Breast epithelium (tissue), 4 donors: ENCODE results near the gene SARM1. TPM values are rescaled to one million over a fixed set of nuclear protein-coding genes. Genes with fewer than 3 reads are reported as not detected.

Experiments used
- DNase-seq, 2 donors: peaks; one replicate each; pipeline ENCODE4 v3.0.0-alpha.2; 2019; ENCODE audit warnings: low spot score in 2 of 2
- H3K27ac ChIP-seq, 2 donors: fragments of 200-600 bp; sonication (generic) in 1 of 2; one replicate each; pipeline ENCODE4 v1.5.1; 2016 to 2019; ENCODE audit warnings: mild to moderate bottlenecking in 1 of 2
- H3K27me3 ChIP-seq, 2 donors: fragments of 200-600 bp; sonication (generic) in 1 of 2; one replicate each; pipeline versions ENCODE4 v1.5.1 to v1.6.0; 2017 to 2019; ENCODE audit warnings: control low read depth in 1 of 2, mild to moderate bottlenecking in 1 of 2
- H3K36me3 ChIP-seq: fragments of 200-600 bp; one replicate; pipeline ENCODE4 v1.5.1; 2019
- H3K4me1 ChIP-seq, 2 donors: fragments of 200-600 bp; sonication (generic); one replicate each; pipeline ENCODE4 v1.5.1; 2016 to 2019; ENCODE audit warnings: control low read depth in 1 of 2
- H3K4me3 ChIP-seq, 3 donors: fragments of 200-600 bp; sonication (generic); 1 replicate in 2 of 3; 2 replicates in 1 of 3; pipeline ENCODE4 v1.5.1; 2016 to 2019; ENCODE audit warnings: mild to moderate bottlenecking in 3 of 3, moderate library complexity in 2 of 3
- H3K9me3 ChIP-seq, 2 donors: fragments of 200-600 bp; sonication (generic) in 1 of 2; one replicate each; pipeline ENCODE4 v1.5.1; 2016 to 2019; ENCODE audit warnings: control low read depth in 1 of 2
- POLR2A ChIP-seq: fragments of 450-650 bp; IDR thresholded peaks from one replicate; pipeline ENCODE4 v1.6.1; 2016; ENCODE audit warnings: antibody characterized with exemption, mild to moderate bottlenecking, moderate library complexity
- POLR2AphosphoS5 ChIP-seq, 3 donors: sonication (generic); formaldehyde crosslinking; IDR thresholded peaks; one replicate each; pipeline ENCODE4 v1.6.1; 2017; ENCODE audit warnings: antibody characterized with exemption in 3 of 3
- intact Hi-C: fragments of 100-400 bp; cut with DNase I; formaldehyde crosslinking; loops from one replicate; pipeline ENCODE4 v1.15.1; 2023; ENCODE audit warnings: low total_unique reads
- total RNA-seq, 3 donors: library from RNA; depleted of rRNA; stranded (reverse); fragments of >200 nt; gene quantifications; one replicate each; pipeline ENCODE4 v1.1.0, GENCODE V29; 2016
- TF ChIP-seq, protein P1 (sequence below), 3 donors: fragments of 450-650 bp; IDR thresholded peaks; one replicate each; pipeline ENCODE4 v1.5.1; 2016 to 2017; ENCODE audit warnings: antibody characterized with exemption in 3 of 3, mild to moderate bottlenecking in 3 of 3, moderate library complexity in 3 of 3

SARM1 gene
- total RNA-seq, 3 donors from 2014 or later: 6.4 to 14.3 (median 13.8) TPM

DNA sequence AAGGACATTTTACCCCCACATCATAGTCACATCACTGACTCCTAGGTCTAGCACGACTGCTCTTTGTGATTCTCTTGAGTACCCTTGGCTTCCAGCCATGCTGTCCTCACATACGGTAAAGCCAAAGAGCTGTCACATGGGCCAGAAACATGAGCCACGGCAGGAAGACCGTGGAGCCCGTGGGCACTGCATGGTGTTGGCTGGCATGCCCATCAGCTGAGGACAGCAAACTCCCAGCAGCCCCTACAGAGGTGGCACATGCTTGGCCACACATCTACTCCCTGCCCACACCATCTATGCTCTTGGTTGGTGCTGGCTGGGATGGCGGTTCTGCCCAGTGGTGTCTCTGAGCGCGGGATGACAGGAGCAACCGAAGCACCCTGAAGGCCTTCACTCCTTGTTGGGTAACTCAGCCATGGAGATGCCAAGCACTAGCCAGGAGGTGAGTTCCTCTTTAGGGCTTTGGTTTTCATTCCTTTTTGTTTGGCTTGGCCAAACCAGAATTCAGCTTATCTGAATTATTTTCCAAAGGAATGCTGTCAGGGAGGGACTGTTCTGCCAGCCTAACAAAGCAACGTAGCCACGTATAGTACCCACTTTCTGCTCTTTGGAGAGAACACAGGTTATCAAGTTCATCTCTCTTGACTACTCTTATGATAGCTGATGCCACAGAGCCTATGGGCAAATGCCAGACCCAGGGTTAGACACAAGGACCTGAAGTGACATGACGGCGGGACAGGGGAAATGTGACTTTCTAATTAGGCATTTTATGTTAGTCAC is 25.9 kb upstream of the SARM1 start:
- Histone ChIP-seq H3K4me3 (no peak overlapping the region), H3K9me3 (no peaks in the 10 kb centered on the region), H3K27ac (peak overlapping the region; percentile 75 to 78), H3K36me3 (peaks cover 6% of the 10 kb centered on the region), H3K4me1 (peaks cover 3 to 17% of the 10 kb centered on the region in 2 donors), H3K27me3 (no peaks in the 10 kb centered on the region)
- TF ChIP-seq POLR2AphosphoS5 (IDR thresholded peaks at IDR 0.05) (no peak), POLR2A (no peak)
- TF ChIP-seq, protein P1, sequence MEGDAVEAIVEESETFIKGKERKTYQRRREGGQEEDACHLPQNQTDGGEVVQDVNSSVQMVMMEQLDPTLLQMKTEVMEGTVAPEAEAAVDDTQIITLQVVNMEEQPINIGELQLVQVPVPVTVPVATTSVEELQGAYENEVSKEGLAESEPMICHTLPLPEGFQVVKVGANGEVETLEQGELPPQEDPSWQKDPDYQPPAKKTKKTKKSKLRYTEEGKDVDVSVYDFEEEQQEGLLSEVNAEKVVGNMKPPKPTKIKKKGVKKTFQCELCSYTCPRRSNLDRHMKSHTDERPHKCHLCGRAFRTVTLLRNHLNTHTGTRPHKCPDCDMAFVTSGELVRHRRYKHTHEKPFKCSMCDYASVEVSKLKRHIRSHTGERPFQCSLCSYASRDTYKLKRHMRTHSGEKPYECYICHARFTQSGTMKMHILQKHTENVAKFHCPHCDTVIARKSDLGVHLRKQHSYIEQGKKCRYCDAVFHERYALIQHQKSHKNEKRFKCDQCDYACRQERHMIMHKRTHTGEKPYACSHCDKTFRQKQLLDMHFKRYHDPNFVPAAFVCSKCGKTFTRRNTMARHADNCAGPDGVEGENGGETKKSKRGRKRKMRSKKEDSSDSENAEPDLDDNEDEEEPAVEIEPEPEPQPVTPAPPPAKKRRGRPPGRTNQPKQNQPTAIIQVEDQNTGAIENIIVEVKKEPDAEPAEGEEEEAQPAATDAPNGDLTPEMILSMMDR (IDR thresholded peaks at IDR 0.05): no peak
- intact Hi-C loops: no loop called here
- DNase-seq: peak in 1 of 2 donors; percentile 37

DNA sequence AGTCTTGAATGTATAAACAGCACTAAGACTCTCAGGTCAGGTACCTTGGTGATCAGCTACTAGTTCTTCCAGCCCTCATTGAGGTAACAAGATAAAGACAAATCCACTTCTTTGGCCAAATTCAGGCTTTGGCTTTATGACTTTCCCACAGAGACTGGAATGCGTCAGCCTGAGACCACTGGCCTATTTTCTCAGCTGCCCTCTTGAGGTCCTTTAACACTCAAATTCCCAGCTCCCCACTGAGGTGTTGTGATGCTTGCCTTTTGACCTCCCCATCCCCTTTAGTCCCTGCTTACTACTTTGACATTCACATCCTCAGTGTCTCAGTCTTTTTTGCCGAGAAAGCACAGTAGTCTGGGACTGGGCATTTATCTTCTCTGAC is 25.3 kb upstream of the SARM1 start:
- peaks cover 6% of the 10 kb centered on the region for H3K36me3 ChIP-seq
- no peaks in the 10 kb centered on the region for H3K27me3 ChIP-seq
- H3K9me3 ChIP-seq: no peaks in the 10 kb centered on the region
- intact Hi-C loops: no loop called here
- H3K27ac ChIP-seq: peak overlapping the region; percentile 75 to 78
- H3K4me1 ChIP-seq: peaks cover 3 to 17% of the 10 kb centered on the region in 2 donors
- no peak overlapping the region for H3K4me3 ChIP-seq
- no peak for DNase-seq
- TF ChIP-seq POLR2A (no peak), POLR2AphosphoS5 (IDR thresholded peaks at IDR 0.05) (no peak)
- TF ChIP-seq, protein P1 (IDR thresholded peaks at IDR 0.05): no peak

GRCh38 chr17:28346746-28347246 is 24.7 kb upstream of the SARM1 start:
- Histone ChIP-seq H3K27me3 (no peaks in the 10 kb centered on the region), H3K36me3 (peaks cover 6% of the 10 kb centered on the region)

DNA sequence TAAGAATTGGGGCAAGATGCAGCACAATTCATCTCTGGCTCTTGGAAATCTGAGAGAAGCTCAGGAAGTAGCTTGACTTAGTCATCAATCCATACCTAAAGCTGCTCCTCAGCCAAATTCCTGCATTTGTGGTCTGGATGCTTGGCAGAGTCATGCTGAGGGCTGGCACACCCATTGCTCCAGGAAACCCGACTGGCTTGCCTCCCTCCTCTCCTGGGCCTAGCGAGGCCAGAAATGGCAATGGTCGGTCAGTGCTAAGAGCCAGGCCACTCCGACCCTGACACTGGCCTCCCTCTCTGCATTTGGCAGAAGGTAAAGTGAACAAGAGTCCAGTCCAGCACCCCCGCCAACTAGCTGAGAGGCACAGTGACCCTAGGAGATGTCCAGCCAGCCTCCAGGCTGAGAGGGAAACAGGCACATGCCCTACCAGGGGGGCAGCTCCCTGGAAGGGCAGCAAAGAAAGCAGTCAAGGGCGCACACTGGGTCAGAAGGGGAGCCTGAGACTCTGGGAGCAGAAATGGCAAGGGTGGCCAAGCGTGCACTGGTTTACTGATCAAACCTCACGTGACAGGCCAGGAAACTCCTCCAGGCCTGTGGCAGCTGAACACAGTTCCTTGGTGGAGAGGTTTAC is 24.1 kb upstream of the SARM1 start:
- Histone ChIP-seq H3K36me3 (peaks cover 6% of the 10 kb centered on the region), H3K4me3 (no peak overlapping the region), H3K4me1 (peaks cover 3 to 17% of the 10 kb centered on the region in 2 donors), H3K9me3 (no peaks in the 10 kb centered on the region), H3K27me3 (no peaks in the 10 kb centered on the region), H3K27ac (peak overlapping the region; percentile 78 to 85)
- intact Hi-C loops: no loop called here
- TF ChIP-seq, protein P1 (IDR thresholded peaks at IDR 0.05): no peak
- peak in 1 of 3 donors; percentile 8 for TF ChIP-seq POLR2AphosphoS5 (IDR thresholded peaks at IDR 0.05)
- peak in 1 of 2 donors; percentile 69 for DNase-seq

More at GRCh38 chr17:28346746-28347246, 24.7 kb upstream of the SARM1 start:
- no peak for TF ChIP-seq POLR2A
- TF ChIP-seq, protein P1 (IDR thresholded peaks at IDR 0.05): peak in 1 of 3 donors; percentile 20
- intact Hi-C loops: no loop called here
- no peak for DNase-seq
- peaks cover 3 to 17% of the 10 kb centered on the region in 2 donors for H3K4me1 ChIP-seq
- H3K4me3 ChIP-seq: no peak overlapping the region
- peak overlapping the region; percentile 75 to 78 for H3K27ac ChIP-seq
- H3K9me3 ChIP-seq: no peaks in the 10 kb centered on the region

- TF ChIP-seq, protein P1 (IDR thresholded peaks at IDR 0.05): no peak
- TF ChIP-seq POLR2AphosphoS5 (IDR thresholded peaks at IDR 0.05) (no peak), POLR2A (no peak)
- no peak for DNase-seq
- H3K27me3 ChIP-seq: no peaks in the 10 kb centered on the region
- intact Hi-C loops: no loop called here
- peaks cover 3 to 17% of the 10 kb centered on the region in 2 donors for H3K4me1 ChIP-seq
- peaks cover 6% of the 10 kb centered on the region for H3K36me3 ChIP-seq
- no peak overlapping the region for H3K27ac ChIP-seq
- no peak overlapping the region for H3K4me3 ChIP-seq
- H3K9me3 ChIP-seq: no peaks in the 10 kb centered on the region
These were observed 22.5 kb upstream of the SARM1 start for GRCh38 chr17:28348979-28349378.
